ENCODE results near the gene CNNM4.
A peak's percentile ranks its signal among the peaks of the same experiment; 100 is the strongest.

The CNNM4 gene

DNA sequence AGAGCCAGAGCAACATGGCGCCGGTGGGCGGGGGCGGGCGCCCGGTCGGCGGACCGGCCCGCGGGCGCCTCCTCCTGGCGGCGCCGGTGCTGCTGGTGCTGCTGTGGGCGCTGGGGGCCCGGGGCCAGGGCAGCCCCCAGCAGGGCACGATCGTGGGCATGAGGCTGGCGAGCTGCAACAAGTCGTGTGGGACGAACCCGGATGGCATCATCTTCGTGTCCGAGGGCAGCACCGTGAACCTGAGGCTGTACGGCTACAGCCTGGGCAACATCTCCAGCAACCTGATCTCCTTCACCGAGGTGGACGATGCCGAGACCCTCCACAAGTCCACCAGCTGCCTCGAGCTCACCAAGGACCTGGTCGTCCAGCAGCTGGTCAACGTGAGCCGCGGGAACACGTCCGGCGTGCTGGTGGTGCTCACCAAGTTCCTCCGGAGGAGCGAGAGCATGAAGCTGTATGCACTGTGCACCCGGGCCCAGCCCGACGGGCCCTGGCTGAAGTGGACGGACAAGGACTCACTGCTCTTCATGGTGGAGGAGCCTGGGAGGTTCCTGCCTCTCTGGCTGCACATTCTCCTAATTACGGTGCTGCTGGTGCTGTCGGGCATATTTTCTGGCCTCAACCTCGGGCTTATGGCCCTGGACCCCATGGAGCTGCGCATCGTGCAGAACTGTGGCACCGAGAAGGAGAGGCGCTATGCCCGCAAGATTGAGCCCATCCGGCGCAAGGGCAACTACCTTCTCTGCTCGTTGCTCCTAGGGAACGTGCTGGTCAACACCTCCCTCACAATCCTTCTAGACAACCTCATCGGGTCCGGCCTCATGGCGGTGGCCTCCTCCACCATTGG, 507 bp downstream of the CNNM4 start:
- no peak for DNase-seq

DNA sequence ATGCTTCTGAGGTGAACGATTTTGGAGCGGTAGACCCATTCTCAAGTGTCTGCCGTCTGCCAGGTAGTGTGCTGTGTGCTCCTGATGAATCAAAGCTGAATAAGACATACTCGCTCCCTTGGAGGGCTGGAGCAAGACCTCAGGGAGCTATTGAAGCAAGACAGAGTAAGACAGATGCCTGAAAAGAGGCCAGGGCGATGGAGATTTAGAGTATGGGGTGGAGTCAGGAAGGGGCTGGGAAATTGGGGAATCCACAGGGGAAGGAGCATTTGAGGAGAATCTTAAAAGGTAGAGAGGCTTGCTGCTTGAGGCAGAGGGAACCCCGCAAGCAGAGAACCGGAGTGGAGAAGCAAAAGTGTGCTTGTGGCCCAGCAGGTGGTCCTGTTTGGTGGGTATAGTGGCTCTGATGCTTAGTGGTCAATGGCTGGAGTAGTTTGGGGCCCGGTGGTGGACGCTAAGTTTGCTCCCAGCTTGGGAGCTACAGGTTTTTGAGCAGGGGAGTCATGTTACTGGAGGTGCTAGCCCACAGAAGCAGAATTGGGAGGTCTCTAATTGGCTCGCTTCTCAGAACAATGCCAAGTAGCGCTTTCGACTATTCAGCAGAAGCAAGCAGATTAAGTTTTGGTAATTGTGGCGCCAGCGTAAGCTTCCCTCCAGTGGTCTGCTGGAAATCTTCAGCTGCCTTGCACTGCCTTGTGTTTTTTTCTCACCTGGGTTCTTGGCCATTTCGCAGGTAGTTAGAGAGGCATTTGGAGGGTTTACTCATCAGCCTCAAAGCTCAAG, 2.0 kb downstream of the CNNM4 start:
- DNase-seq = no peak

DNA sequence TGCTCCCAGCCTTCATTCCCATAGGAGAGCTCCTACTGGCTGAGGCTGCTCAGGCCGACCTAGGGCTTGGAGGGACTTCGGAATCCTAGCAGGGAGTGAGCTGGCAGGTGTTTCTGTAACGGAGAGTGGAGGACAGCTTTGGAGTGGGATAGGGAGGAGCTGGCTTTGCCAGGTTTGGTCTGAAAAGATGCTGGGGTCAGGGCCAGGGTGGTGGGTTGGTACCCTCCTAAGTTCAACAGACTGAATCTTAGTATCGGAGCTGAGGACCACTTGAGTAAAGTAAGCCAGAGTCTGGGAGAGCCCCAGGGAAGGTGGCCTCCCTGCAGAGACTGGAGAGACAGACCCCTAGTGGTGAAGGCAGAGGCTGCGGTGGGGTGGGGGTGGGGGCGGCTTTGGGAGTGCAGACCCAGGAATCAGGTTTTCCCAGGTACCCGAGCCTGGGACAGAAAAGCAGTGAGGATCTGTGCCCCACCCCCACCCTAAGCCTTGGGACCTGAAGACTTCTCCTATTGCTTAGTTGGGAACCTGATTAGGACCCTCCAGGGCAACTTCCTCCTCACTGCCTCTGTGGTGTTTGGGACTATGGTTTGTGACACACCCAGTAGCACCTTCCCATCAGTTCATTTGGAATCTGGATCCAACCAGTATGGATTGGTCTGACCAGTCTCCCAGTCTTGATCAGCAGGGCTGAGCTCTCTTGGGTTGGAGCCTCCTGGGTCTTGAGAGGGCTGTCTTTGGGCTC, 3.0 kb downstream of the CNNM4 start:
- no peak for DNase-seq

DNA sequence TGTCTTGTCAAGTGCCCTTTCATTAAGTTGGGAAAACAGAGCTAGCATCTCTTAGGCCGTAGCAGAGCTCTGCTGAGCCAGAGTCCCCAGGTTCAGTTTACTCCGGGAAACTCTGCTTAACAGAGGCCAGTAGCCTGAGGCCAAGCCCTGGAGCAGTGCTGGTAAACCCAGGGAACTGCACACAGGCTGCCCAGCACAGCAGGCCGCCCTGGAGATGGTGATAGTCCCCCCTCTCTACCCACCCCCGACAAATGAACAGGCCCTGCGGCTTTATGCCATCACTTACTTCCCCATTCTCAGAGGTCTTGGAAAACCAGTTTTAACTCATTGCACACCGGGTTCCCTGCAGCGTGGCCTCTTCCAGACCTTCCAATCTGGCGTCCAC, 3.5 kb downstream of the CNNM4 start:
- DNase-seq = no peak

DNA sequence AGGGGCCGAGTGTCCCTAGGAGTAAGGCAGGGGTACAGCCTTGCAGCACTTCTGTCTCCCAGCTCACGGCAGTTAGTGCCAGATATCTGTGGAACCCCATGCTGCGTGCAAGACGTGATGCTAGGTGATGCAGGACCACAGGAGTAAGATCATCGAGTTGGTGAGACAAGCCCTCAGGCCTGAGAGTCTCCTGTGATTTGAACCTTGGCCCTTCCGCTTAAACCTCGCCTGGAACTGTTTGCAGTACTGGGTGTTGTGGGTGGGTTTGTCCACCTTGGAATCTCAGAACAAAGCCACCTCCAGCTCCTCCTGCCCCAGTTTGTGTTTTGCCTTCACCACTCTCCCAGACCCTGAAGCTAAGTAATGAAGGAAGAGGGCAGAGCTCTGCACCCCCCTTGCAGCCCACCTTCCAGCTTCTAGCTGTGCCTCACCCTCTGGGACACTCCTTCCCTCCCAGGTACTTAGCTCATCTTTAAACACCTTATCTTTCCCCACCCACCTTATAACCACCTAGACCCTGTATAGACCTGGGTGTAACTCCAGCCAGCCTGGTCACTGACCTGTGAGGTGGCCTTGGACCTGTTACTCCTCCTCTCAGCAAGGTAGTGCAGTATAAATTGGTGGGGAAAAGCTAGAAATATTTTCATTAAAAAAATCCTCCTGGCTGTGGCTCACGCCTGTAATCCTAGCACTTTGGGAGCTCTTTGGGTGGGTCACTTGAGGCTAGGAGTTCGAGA, 6.6 kb downstream of the CNNM4 start:
- no peak for DNase-seq

DNA sequence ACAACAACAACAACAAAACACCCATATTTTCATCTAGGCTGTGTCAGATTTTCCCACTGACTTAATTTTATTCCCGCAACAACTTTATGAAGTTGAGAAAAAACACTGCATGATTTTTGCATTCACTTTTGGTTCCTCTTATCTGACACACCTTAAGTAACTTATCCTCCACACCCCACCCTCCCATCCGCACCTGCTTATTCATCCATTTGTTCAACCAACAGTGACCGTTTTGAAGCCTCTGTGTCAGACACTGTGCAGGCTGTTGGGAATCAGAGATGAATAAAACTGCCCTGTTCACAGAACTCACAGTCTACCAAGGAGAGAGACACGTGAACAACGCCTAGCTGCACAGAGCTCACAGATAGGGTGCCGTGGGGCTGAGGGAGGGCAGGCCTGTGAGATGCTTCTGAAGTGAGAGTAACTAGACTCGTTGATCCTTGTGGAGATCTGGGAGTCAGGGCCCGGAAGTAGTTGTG, 7.4 kb downstream of the CNNM4 start:
- no peak for DNase-seq

DNA sequence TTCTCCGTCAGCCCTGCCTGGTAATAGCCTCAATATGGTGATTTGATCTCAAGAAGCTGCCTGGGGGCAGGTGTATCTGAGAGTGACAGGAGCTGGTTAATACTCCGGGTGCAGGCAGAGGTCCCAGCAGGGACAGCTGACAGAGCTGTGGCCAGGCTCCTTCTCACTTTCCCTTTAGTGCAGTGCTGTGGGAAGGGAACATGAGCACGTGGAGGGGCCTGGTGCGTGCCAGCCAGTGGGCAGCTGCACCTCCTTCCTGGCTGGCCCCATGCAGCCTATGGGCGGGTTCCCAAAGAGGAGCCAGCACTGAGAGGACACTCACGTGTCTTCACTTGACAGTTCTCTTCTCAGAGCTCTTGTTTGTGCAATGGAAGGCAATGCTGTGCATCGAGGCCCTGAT, 9.1 kb downstream of the CNNM4 start:
- DNase-seq = no peak

DNA sequence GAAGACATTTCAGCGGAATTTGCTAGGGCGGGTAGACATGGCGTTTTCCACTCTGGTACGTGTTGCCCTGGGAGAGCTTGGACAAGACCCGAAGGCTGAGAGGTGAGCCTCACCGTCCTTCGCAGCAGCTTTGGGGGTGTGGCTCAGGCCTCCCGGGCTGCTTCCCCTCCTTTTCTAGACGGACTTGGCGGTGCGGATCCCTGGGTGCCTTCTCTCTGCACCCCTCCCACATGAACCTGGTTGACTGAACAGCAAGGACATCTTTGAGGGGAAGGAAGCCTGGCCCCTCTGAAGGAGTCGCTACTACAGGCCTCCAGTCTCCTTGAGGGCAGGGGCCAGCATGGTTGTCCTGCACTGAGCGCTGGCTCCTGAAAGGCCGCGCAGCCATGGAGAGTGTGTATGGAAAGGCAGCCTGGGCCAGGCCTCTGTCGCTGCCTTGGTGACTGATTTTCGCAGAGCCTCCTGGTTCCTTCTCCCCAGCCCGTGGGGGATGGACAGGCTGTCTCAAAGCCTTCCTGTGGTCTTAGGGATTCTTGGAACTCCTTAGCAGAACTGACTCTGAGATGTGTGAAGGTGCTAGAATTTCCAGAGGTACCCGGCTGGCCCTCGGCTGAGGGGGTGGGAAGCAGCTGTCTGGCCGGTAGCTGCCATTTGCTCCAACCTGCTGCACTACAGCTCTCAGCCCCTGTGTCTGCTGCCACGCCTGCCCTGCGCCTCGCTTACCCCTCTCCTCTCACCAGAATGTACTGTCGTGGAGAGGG, 9.9 kb downstream of the CNNM4 start:
- no peak for DNase-seq

DNA sequence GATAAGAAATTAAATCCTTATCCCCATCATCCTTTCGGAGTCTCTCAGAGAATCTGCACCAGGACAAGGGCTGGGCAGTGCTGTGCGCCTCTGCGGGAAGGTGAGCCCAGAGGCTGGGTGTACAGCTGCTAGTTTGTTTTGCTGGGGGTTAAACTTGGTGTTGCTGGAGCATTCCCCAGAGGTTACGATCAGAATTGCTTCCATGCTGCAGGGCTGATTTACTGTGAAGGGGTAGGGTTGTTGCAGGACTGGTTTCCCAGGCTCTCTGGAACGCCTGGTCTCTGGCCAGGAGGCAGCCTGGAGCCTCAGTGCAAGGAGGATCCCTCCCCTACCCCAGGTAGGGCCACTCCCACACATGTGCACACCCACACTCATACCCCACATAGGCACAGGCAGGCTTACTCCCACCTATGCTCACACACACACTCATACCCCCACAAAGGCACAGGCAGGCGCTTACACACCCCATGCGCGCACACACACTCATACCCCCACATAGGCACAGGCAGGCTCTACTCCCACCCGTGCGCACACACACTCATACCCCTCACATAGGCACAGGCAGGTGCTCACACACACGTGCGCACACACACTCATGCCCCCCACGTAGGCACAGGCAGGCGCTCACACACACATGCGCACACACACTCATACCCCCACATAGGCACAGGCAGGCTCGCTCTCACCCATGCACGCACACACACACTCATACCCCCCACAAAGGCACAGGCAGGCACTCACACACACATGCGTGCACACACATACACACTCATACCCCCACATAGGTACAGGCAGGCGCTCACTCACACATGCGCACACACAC, 11.3 kb downstream of the CNNM4 start:
- no peak for DNase-seq

DNA sequence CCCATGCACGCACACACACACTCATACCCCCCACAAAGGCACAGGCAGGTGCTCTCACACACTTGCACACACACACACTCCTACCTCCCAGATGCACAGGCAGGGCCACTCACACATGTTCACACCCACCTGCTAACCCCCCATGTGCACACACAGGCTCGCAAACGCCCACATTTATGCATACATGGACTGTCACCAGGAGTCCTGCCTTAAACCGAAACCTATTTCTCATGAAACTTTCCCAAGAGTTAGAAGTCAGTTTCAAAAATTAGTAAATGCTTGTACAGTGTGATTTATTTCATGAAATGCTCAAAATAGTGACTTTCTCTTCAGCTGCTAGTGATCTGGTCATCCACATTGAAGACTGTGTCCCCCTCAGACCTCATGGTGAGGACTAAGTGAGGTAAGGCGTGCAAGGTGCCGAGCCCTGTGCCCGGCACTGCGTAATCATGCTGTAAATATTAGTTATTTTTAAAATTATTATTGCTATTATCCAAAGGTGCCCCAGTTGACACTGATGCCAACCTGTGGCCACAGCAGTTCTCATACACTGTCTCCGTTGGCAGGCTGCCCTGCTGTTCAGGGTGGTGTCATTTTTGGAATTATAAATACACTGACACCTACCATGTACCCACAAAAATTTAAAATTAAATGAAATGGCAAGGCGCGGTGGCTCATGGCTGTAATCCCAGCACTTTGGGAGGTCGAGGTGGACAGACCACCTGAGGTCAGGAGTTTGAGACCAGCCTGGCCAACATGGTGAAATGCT, 12.4 kb downstream of the CNNM4 start:
- no peak for DNase-seq

DNA sequence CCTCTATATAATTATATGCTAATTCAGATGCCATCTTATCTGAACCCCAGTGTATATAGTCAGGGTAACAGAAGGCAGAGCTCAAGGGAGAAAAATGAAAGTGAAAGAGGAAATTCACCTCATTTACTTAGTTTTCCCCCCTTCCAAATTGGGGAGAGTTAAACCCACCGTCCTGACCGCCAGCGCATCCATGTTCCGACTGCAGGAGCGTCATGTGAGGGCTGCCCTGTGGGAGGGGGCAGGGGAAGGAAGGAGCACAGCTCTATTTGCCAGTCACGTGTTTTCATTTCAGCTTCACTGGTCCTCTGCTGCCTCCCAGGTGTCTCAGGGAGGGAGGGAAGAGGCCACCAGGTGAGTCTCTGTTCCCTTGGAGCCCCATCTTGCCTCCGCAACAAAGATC, 13.2 kb downstream of the CNNM4 start:
- peak; percentile 52 to 67 for DNase-seq

DNA sequence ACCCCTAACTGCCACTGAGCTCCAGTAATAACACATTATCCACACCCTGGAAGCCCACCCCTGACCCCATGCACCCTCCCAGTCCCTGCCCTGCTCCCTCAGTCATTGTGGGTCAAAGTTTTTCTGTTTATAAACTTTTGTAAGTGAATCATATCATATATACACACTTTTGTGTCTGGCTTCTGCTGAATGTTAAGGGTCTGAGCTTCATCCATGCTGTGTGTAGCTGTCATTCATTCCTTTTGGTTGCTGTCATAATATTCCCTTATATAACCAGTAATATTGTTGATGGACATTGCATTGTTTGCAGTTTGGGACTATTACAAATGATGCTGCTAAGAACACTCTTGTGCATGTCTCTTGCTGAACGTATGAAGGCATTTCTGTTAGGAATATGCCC, 14.5 kb downstream of the CNNM4 start:
- no peak for DNase-seq

DNA sequence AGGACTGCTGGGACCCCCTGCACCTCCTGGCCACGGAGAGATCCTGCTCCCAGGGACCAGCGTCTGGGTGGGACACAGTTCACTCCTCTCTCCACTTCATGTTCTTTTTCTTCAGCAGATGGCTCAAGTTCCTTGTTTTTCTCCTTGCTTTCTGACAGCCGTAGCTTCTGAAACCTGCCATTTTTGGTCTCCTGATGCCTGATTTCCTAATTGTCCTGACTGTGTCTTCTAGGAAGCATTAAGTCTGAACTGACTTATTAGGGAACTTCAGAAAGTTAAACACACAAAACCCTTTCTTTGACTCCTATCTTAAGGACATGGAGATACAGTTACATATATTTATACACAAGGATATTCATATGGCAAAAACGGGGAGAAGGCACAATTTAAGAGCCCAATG, 22.7 kb downstream of the CNNM4 start:
- no peak for DNase-seq

DNA sequence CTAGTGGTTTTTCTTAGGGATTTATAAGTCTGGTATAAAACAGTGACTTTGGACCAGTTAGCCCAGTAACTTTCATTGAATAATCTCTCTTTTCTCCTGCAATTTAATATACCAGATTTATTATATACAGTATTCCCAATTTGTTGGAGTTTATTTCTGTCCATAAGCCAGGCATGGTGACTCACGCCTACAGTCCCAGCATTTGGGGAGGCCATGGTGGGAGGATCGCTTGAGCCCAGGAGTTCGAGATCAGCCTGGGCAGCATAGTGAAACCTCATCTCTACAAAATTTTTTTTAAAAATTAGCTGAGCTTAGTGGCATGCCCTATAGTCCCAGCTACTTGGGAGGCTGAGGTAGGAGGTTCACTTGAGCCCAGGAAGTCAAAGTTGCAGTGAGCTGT, 26.7 kb downstream of the CNNM4 start:
- no peak for DNase-seq

DNA sequence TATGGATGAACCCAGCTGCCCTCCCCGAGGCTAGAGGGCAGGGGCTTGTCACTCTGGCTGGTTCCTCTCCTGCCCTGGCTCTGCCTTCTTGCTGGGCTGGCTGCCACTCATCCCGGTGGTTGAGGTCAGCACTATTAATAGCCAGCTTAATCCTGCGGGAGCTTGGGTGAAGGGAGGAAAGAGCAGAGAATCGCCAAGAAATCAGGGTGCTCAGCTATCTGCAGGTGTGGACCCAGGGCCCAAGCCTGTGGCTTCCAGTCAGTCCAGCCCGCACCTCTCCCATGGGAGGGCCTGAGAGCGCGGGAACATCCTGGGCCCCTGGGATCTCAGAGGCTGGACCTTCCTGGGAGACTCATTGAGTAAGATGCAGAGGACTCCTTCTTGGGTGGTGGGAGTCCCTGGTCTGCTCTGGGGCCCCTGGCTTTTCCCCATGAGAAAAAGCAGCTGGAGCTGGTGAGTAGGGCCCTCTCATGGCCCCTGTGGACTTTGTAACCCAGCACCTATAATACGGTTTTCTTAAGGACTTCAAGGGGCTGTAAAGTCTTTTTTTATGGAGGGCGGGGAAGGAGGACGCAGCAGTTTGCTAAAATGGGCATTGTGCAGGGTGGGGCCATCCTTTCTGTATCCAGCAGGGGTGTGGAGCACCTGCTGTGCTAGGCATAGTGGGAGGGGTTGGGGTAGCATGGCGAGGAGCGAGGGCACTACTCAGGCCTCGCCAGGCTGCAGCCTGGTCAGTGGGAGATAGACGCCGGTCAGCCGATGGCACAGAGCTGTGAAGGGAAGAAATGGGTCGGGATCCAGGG, 27.9 kb downstream of the CNNM4 start:
- no peak for DNase-seq

DNA sequence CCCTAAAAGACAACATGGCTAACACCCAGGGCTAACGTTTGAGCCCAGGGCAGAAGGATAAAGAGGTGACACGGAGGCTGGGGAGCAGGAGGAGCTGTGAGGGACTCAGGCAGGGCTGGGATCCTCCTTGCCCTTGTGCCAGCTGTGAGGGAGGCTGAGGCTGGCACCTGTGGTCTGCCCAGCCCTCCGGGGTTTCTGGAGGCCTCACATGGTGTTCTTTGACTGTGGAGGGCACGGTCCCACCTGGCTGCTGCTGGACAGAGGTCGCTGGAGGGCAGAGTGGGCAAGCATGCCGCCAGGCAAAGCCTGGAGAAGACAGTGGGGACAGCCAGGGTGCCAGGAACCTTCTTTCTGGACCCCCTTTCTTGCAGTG, 28.5 kb downstream of the CNNM4 start:
- DNase-seq = no peak

DNA sequence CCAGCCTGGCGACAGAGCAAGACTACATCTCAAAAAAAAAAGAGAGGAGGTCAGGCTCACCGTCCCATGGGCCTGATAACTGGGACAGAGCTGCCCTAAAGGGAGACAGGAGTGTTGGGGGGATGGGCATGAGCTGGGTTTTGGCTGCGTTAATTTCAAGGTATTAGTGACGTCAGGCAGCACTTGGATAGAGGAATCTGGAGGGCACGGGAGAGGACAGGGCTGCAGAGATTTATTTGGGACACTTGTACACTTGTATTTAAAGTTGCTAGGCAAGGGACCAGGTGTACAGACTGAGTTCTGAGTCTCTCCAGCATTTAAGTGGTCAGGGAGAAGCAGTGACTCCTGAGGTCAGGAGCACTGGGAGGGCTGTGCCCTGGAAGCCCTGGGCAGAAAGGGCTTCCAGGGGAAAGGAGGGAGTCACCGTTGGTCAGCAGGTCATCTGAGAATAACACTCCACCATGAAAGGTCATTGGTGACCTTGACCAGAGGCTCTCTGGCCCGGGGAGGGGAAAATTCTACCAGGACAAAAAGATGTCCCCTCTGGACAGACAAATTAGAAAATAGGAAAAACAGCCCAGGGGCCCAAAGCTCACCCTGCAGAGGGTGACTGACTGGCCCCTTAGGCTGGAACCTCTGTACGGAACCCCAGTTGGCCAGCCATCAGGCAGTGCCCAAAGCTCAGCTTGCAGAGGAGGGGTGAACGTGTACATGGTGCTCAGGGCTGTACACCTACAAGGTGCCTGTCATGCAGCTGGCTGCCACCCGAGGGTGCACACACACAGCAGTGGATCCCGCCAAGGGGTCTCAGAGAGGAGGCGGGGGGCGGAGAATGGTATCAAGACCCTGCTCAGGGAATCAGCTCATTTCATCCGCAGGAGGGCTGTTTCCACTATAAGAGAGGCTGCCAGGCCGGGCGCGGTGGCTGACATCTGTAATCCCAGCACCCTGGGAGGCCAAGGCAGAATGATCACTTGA, 32.4 kb downstream of the CNNM4 start:
- no peak for DNase-seq

DNA sequence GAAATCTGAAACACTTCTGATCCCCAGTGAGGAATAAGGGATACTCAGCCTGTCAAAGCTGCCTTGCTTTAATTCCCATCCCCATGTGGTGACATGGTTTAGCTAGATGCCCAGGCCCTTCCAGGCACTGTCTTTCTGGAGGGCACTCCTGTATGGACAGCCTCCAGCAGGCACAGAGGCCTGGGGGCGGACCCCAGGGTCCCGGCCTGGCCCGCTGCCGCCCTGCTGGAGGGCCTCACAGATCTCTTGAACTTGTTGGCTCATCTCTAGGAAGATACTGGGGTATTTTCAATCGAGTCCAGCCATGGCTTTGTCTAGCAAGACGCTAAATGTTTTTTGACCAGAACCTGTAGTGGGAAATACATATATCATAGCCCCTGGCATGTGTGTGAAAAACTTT, 34.4 kb downstream of the CNNM4 start:
- no peak for DNase-seq

All from CD4-positive, alpha-beta T cell treated with Interleukin-1 beta for 1 hour (primary cell).